Mammary epithelial cell (primary cell): ENCODE data around the gene TNRC18.

Source experiments
- EZH2 ChIP-seq: IDR thresholded peaks from 2 replicates; pipeline ENCODE4 v1.6.1; 2012; ENCODE audit warnings: low read length, inconsistent platforms, borderline replicate concordance
- TF ChIP-seq, protein P1 (sequence below), 2 donors: IDR thresholded peaks in 1 of 2; conservative IDR thresholded peaks in 1 of 2; 2 replicates each; pipeline ENCODE4 v1.5.1; 2011 to 2012; ENCODE audit warnings: inconsistent platforms in 2 of 2, low read length in 2 of 2, mild to moderate bottlenecking in 2 of 2, control low read depth in 1 of 2, low read depth in 1 of 2; ENCODE audit not compliant: insufficient read depth in 1 of 2; ENCODE audit errors: extremely low read depth in 1 of 2

DNA sequence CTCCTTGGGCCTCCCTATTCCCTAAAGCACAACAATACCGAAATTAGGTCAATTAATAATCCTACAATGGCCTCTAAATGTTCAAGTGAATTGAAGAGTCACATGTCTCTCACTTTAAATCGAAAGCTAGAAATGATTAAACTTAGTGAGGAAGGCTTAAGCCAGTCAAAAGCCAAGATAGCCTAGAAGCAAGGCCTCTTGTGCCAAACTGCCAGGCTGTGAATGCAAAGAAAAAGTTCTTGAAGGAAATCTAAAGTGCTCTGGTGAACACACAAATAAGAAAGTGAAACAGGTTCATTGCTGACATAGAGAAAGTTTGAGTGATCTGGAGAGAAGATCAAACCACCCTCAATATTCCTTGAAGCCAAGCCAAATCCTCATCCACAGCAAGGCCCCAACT, 83.7 kb downstream of the TNRC18 start:
- TF ChIP-seq, protein P1, sequence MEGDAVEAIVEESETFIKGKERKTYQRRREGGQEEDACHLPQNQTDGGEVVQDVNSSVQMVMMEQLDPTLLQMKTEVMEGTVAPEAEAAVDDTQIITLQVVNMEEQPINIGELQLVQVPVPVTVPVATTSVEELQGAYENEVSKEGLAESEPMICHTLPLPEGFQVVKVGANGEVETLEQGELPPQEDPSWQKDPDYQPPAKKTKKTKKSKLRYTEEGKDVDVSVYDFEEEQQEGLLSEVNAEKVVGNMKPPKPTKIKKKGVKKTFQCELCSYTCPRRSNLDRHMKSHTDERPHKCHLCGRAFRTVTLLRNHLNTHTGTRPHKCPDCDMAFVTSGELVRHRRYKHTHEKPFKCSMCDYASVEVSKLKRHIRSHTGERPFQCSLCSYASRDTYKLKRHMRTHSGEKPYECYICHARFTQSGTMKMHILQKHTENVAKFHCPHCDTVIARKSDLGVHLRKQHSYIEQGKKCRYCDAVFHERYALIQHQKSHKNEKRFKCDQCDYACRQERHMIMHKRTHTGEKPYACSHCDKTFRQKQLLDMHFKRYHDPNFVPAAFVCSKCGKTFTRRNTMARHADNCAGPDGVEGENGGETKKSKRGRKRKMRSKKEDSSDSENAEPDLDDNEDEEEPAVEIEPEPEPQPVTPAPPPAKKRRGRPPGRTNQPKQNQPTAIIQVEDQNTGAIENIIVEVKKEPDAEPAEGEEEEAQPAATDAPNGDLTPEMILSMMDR (conservative IDR thresholded peaks at IDR 0.05 in 1 of 2, IDR thresholded peaks at IDR 0.05 in 1 of 2; ENCODE audit: extremely low read depth in 1 of 2, insufficient read depth in 1 of 2, low read depth in 1 of 2, low read length in 2 of 2) = no peak
- TF ChIP-seq EZH2 = no peak
